Measurements from ENCODE around the gene RSU1.

DNA sequence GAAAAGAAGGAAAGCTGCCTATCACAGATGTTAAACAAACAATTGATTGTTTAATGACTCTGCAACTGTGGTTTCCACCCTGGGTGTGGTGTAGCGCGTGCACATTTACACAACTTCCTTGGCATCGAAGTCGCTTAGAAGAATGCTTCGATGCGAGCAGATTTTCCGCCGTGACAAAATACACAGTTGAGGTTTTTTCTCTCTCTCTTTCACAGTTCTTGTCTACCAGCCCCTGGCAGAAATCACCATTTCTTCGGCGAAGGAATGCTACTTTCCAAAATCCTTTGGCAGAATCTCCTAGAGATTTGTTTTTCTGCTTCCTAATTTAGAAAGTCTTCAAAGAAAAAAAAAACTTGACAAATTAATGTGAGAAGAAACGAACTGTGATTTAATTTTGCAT lies 224.8 kb downstream of the RSU1 start:
- TF ChIP-seq EZH2 (IDR thresholded peaks at IDR 0.05; ENCODE audit: insufficient read depth, poor library complexity, severe bottlenecking) = no peak
- TF ChIP-seq EZH2phosphoT487 (IDR thresholded peaks at IDR 0.05; ENCODE audit: insufficient read depth, low read depth) = no peak

Measured in GM23248 (cell line).